Transverse colon (tissue), 3 donors: Measurements from ENCODE around the gene ATPAF2.

ENCODE experiments used
- POLR2A ChIP-seq: fragments of 450-650 bp; IDR thresholded peaks from one replicate; pipeline ENCODE4 v1.6.1; 2016; ENCODE audit warnings: antibody characterized with exemption, mild to moderate bottlenecking, moderate library complexity
- TF ChIP-seq, protein P1 (sequence below), 5 experiments: fragments of 200-600 bp in 3 of 5; fragments of 450-650 bp in 2 of 5; sonication (generic) in 3 of 5; IDR thresholded peaks; 1 replicate in 2 of 5; 2 replicates in 3 of 5; pipeline ENCODE4 v1.5.1; 2016 to 2017; ENCODE audit warnings: antibody characterized with exemption in 5 of 5, inconsistent platforms in 3 of 5, mild to moderate bottlenecking in 2 of 5, moderate library complexity in 1 of 5

DNA sequence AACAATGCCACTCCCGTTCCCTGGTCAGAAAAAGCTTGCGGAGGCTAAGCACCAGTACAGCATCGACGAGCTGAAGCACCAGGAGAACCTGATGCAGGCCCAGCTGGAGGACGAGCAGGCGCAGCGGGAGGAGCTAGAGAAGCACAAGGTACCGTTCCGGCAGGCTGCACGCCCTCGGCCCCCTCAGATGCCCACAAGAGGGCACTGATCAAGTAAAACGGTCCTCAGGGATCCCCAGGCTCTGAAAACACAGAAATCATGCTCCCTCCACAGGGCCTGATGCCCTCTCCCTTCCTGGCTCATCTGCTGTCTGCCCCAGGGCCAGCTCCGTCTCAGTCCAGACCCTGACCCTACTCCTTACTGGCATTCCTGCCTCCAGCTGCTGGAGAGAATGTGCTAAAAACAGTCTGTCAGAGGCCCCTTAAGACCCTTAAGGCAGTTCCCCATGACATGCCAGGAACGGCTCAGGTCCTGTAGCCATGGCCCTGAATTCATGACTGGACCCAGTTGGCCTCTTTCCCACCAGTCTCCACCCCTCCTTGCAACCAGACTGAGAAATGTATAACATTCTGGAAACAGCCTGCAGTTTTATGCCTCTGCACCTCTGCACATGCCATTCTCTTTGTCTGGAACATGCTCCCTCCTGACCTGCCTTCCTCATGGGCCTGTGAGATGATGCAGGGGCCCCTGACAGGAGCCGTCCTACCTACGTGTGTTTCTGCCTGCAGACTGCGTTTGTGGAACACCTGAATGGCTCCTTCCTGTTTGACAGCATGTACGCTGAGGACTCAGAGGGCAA, 44.5 kb downstream of the ATPAF2 start:
- TF ChIP-seq, protein P1, sequence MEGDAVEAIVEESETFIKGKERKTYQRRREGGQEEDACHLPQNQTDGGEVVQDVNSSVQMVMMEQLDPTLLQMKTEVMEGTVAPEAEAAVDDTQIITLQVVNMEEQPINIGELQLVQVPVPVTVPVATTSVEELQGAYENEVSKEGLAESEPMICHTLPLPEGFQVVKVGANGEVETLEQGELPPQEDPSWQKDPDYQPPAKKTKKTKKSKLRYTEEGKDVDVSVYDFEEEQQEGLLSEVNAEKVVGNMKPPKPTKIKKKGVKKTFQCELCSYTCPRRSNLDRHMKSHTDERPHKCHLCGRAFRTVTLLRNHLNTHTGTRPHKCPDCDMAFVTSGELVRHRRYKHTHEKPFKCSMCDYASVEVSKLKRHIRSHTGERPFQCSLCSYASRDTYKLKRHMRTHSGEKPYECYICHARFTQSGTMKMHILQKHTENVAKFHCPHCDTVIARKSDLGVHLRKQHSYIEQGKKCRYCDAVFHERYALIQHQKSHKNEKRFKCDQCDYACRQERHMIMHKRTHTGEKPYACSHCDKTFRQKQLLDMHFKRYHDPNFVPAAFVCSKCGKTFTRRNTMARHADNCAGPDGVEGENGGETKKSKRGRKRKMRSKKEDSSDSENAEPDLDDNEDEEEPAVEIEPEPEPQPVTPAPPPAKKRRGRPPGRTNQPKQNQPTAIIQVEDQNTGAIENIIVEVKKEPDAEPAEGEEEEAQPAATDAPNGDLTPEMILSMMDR (IDR thresholded peaks at IDR 0.05) = peak in 1 of 5 experiments; percentile 15
- no peak for TF ChIP-seq POLR2A
